Lower leg skin (tissue), 4 donors: ENCODE measurements around the gene COLGALT1. TPM values are rescaled to one million over a fixed set of nuclear protein-coding genes. Genes with fewer than 3 reads are reported as not detected.

ENCODE experiments used
- DNase-seq, 2 donors: peaks; one replicate each; pipeline ENCODE4 v3.0.0-alpha.2; 2019; ENCODE audit warnings: low spot score in 2 of 2
- H3K4me3 ChIP-seq: fragments of 200-600 bp; sonication (generic); 2 replicates; pipeline ENCODE4 v1.5.1; 2017; ENCODE audit warnings: mild to moderate bottlenecking, low read depth; ENCODE audit not compliant: poor library complexity, severe bottlenecking
- POLR2A ChIP-seq, 2 donors: fragments of 450-650 bp; IDR thresholded peaks; one replicate each; pipeline ENCODE4 v1.6.1; 2016 to 2017; ENCODE audit warnings: antibody characterized with exemption in 2 of 2, mild to moderate bottlenecking in 1 of 2, moderate library complexity in 1 of 2
- WGBS, 2 donors: methylation state at CpG; one replicate each; pipeline ENCODE4 v1.1.5; 2018; 5-methylcytosine and 5-hydroxymethylcytosine counted together
- intact Hi-C: fragments of 100-400 bp; cut with DNase I; formaldehyde crosslinking; loops from one replicate; pipeline ENCODE4 v1.15.0; 2023; ENCODE audit warnings: low total_unique reads
- total RNA-seq, 4 donors: library from RNA; depleted of rRNA; stranded (reverse); fragments of >200 nt; gene quantifications; one replicate each; pipeline ENCODE4 v1.1.0, GENCODE V29; 2016
- TF ChIP-seq, protein P1 (sequence below), 3 donors: fragments of 450-650 bp; IDR thresholded peaks; one replicate each; pipeline ENCODE4 v1.5.1; 2016; ENCODE audit warnings: antibody characterized with exemption in 3 of 3, mild to moderate bottlenecking in 3 of 3, moderate library complexity in 2 of 3

COLGALT1 gene
- total RNA-seq, 4 donors from 2014 or later, result 46.8 to 59.3 (median 53.3) TPM

- H3K4me3 ChIP-seq, result no peak overlapping the region
- no peak for TF ChIP-seq POLR2A (IDR thresholded peaks at IDR 0.05)
- TF ChIP-seq, protein P1, sequence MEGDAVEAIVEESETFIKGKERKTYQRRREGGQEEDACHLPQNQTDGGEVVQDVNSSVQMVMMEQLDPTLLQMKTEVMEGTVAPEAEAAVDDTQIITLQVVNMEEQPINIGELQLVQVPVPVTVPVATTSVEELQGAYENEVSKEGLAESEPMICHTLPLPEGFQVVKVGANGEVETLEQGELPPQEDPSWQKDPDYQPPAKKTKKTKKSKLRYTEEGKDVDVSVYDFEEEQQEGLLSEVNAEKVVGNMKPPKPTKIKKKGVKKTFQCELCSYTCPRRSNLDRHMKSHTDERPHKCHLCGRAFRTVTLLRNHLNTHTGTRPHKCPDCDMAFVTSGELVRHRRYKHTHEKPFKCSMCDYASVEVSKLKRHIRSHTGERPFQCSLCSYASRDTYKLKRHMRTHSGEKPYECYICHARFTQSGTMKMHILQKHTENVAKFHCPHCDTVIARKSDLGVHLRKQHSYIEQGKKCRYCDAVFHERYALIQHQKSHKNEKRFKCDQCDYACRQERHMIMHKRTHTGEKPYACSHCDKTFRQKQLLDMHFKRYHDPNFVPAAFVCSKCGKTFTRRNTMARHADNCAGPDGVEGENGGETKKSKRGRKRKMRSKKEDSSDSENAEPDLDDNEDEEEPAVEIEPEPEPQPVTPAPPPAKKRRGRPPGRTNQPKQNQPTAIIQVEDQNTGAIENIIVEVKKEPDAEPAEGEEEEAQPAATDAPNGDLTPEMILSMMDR (IDR thresholded peaks at IDR 0.05), result no peak
- WGBS, 2 donors, result 68 to 72% methylated on average over 8 of the region's 8 CpGs
- no peak for DNase-seq
- intact Hi-C loops, result no loop called here
Measured at GRCh38 chr19:17529239-17530158, 25.9 kb upstream of the COLGALT1 start.

GRCh38 chr19:17530586-17530985 is 24.9 kb upstream of the COLGALT1 start:
- 21 to 47% methylated on average over 6 to 8 of the region's 8 CpGs for WGBS, 2 donors
- intact Hi-C loops, result no loop called here

DNA sequence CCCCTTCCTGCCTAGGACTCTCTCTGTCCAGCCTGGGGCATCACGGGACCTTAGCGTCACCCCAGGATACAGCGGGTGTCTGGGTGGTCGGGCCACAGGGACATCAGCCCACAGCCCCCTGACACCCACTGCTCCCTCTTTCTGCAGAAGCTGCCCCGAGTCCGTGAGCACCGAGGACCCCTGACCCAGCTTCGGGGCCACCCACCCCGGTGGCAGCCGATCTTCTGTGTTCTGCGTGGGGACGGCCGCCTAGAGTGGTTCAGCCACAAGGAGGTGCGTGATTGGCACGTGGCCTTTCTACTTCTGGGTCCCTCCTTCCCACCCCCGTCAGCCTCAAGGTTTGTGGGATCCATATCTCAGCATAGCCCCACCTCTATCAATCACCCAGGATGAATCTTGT is 23.3 kb upstream of the COLGALT1 start:
- no peak overlapping the region for H3K4me3 ChIP-seq
- WGBS, 2 donors, result 85 to 86% methylated on average over 16 of the region's 16 CpGs
- intact Hi-C loops, result no loop called here
- no peak for DNase-seq
- TF ChIP-seq POLR2A (IDR thresholded peaks at IDR 0.05), result no peak
- TF ChIP-seq, protein P1 (IDR thresholded peaks at IDR 0.05), result no peak

More at GRCh38 chr19:17530586-17530985, 24.9 kb upstream of the COLGALT1 start:
- no peak for TF ChIP-seq POLR2A (IDR thresholded peaks at IDR 0.05)
- TF ChIP-seq, protein P1 (IDR thresholded peaks at IDR 0.05), result no peak
- no peak for DNase-seq
- no peak overlapping the region for H3K4me3 ChIP-seq

GRCh38 chr19:17532557-17532956 is 22.9 kb upstream of the COLGALT1 start:
- H3K4me3 ChIP-seq, result no peak overlapping the region
- 57 to 59% methylated on average over 7 of the region's 7 CpGs for WGBS, 2 donors
- no peak for DNase-seq
- TF ChIP-seq, protein P1 (IDR thresholded peaks at IDR 0.05), result no peak
- no peak for TF ChIP-seq POLR2A (IDR thresholded peaks at IDR 0.05)
- intact Hi-C loops, result no loop called here

GRCh38 chr19:17534767-17535166 is 20.7 kb upstream of the COLGALT1 start:
- intact Hi-C loops, result no loop called here
- TF ChIP-seq, protein P1 (IDR thresholded peaks at IDR 0.05), result no peak
- no peak for TF ChIP-seq POLR2A (IDR thresholded peaks at IDR 0.05)

More at GRCh38 chr19:17534767-17535166, 20.7 kb upstream of the COLGALT1 start:
- no peak overlapping the region for H3K4me3 ChIP-seq
- DNase-seq, result no peak
